Renal cortex interstitium (tissue), 15 donors: ENCODE results near the gene SSX2B. TPM values are rescaled to one million over a fixed set of nuclear protein-coding genes. Genes with fewer than 3 reads are reported as not detected.
"Not testable (repeated sequence)": the region's sequence is repeated elsewhere in the genome, so short reads cannot be mapped to it uniquely, and the experiment has no call there.

Source experiments
- DNase-seq, 11 donors: peaks; one replicate each; pipeline ENCODE4 v3.0.0-alpha.2; 2013; ENCODE audit warnings: low read depth in 9 of 11, low spot score in 4 of 11; ENCODE audit errors: extremely low read depth in 1 of 11
- long read RNA-seq, 16 experiments: transcript quantifications; one replicate each; lab custom pipeline, GENCODE V29; 2026
- polyA plus RNA-seq, 3 donors: library from polyadenylated mRNA; unstranded; fragments of 120-200 nt; gene quantifications; one replicate each; pipeline ENCODE4 v1.2.1, GENCODE V29; 2013; ENCODE audit not compliant: insufficient read length in 3 of 3

SSX2B gene, protein sequence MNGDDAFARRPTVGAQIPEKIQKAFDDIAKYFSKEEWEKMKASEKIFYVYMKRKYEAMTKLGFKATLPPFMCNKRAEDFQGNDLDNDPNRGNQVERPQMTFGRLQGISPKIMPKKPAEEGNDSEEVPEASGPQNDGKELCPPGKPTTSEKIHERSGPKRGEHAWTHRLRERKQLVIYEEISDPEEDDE
- polyA plus RNA-seq = under 1 TPM in 1 of 3 donors, not detected in 2; 0.09 TPM
- long read RNA-seq, donor 1 = 0 reads
- long read RNA-seq, donor 2 = 0 reads
- long read RNA-seq, donor 3 = 0 reads
- long read RNA-seq, donor 4 = 0 reads
- long read RNA-seq, donor 5 = 0 reads
- long read RNA-seq, donor 6 = 0 reads
- long read RNA-seq, donor 7 = 0 reads
- long read RNA-seq, donor 8 = 0 reads
- long read RNA-seq, donor 9 = 0 reads
- long read RNA-seq, donor 10 = 0 reads
- long read RNA-seq, donor 11 = 0 reads
- long read RNA-seq, donor 12 = 0 reads
- long read RNA-seq, donor 13, partial matches to known transcripts = 0 of 1 reads
- long read RNA-seq, donor 13, other reads (novel, unspliced or antisense) = 0 of 1 reads
- long read RNA-seq, donor 14 = 0 reads
- long read RNA-seq, donor 15 = 0 reads
- long read RNA-seq, donor 16 = 0 reads

DNA sequence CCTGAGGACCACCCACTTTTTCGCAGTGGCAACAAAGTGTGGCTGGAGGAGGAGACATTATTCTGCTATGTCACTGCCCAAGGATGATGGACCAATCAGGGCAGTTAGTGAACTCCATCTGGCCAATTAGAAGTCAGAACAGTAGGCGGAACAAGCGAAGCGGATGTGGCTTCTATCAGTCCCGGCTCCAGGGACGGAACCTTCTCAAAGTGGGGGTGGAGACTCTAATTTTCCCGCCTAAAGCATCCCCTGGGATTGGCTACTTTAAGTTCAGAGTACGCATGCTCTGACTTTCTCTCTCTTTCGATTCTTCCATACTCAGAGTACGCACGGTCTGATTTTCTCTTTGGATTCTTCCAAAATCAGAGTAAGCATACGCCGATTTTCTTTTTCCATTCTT is at the start of gene SSX2B:
Gene SSX2B, plus strand, starts transcription at position 301 of the 400 bp plus-strand sequence. CDS start 1,429 bp downstream, outside the sequence.
- not testable (repeated sequence) for DNase-seq

DNA sequence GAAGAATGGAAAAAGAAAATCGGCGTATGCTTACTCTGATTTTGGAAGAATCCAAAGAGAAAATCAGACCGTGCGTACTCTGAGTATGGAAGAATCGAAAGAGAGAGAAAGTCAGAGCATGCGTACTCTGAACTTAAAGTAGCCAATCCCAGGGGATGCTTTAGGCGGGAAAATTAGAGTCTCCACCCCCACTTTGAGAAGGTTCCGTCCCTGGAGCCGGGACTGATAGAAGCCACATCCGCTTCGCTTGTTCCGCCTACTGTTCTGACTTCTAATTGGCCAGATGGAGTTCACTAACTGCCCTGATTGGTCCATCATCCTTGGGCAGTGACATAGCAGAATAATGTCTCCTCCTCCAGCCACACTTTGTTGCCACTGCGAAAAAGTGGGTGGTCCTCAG is 44.0 kb upstream of the SSX2B start, which contains the start of gene SSX2:
Gene SSX2, minus strand, starts transcription at position 101 of the 400 bp plus-strand sequence. CDS start 1,429 bp downstream, outside the sequence.
- DNase-seq = not testable (repeated sequence)

DNA sequence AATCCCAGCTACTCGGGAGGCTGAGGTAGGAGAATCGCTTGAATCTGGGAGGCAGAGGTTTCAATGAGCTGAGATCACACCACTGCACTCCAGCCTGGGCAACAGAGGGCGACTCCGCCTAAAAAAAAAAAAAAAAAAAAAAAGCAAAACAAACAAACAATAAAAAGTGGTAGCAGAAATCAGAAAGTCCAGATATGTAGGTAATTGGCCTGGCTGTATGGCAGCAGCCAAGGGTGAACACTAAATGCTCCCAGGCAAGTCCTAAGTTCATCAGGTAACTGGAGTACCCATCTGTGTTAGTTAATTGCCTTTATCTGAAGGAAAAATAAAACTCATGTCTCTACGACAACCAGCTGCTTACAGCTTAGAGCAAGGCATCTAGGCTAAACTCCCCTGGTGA is 14.9 kb downstream of the SSX2B start:
- not testable (repeated sequence) for DNase-seq

DNA sequence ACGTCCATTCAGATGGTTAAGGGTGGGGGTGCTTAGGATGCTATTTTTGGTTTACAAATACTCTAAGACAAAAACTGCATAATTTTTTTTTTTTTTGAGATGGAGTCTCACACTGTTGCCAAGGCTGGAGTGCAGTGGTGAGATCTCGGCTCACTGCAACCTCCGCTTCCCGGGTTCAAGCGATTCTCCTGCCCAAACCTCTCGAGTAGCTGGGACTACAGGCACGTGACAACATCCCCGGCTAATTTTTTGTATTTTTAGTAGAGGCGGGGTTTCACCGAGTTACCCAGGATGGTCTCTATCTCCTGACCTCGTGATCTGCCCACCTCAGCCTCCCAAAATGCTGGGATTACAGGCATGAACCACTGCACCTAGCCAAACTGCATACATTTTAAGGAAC is 22.5 kb downstream of the SSX2B start:
- DNase-seq = not testable (repeated sequence)

DNA sequence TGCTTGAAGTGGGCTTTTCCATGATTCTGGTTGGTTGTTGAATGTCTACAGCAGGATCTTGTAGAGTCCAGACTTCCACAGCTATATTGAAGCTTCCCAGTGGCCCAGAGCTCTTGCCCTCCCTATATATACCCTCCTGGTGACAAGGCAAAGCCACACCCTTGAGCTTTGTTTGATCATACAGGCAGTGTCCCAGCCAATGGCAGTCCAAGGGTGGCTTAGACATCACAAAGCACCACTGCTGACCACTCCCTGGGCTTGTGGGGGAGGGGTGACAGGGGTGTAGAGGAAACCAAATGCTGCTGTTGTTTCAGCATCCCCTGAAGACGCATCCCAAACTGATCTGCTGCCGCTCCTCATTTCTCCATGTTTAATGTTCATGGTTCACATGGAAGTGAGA is 46.3 kb downstream of the SSX2B start, which contains the start of gene SPANXN5:
Gene SPANXN5, minus strand, starts transcription at position 101 of the 400 bp plus-strand sequence. Its CDS starts 79 bp downstream, at position 22.
- not testable (repeated sequence) for DNase-seq

DNA sequence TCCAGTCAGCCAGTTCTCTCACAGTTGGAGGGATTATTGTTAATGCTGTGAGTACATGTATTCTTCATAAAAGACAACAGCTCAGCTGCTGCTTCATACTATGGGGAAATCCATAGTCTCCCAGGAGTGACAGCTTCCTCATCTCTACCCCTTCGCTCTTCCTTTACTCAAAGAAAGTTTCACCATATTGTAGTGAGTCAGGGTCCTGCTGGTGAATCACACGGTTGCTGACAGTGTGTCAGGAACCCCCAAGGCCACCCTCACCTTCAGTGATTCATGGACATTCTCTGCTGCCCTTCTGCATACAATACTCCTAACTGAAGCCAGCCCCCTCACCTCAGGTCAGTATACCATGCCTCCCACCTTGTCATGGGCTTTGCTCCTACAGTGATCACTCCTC is 53.8 kb downstream of the SSX2B start:
- not testable (repeated sequence) for DNase-seq

Other genes starting within 250 kb of the SSX2B start
- gene XAGE1B, start 234.2 kb upstream of the SSX2B start, polyA plus RNA-seq = not detected
- not detected for gene SSX7, start 96.4 kb upstream of the SSX2B start, polyA plus RNA-seq
- gene SSX2, start 44.1 kb upstream of the SSX2B start, polyA plus RNA-seq = not detected
- not detected for gene SPANXN5, start 46.2 kb downstream of the SSX2B start, polyA plus RNA-seq
- gene XAGE5, start 60.0 kb downstream of the SSX2B start, polyA plus RNA-seq = not detected
- gene XAGE3, start 116.8 kb downstream of the SSX2B start, polyA plus RNA-seq = not detected
- gene FAM156B, start 146.1 kb downstream of the SSX2B start, polyA plus RNA-seq = 10 to 100 TPM; 13.9 to 22.9 (median 18.2) TPM
- gene FAM156A, start 207.3 kb downstream of the SSX2B start, polyA plus RNA-seq = 10 to 100 TPM; 23.9 to 44.3 (median 27.6) TPM